Upper lobe of left lung (tissue), 4 donors: ENCODE measurements around the gene EVC2.

Experiments
- EP300 ChIP-seq, 4 donors: sonication (generic); formaldehyde crosslinking; IDR thresholded peaks; one replicate each; pipeline ENCODE4 v1.5.1; 2017; ENCODE audit warnings: antibody characterized with exemption in 4 of 4, control low read depth in 2 of 4
- POLR2A ChIP-seq, 4 donors: fragments of 450-650 bp; IDR thresholded peaks; one replicate each; pipeline ENCODE4 v1.5.1; 2016 to 2017; ENCODE audit warnings: antibody characterized with exemption in 4 of 4, mild to moderate bottlenecking in 2 of 4
- TF ChIP-seq, protein P1 (sequence below), 6 experiments: fragments of 450-650 bp in 4 of 6; fragments of 200-600 bp in 2 of 6; sonication (generic) in 2 of 6; IDR thresholded peaks; one replicate each; pipeline ENCODE4 v1.5.1; 2016 to 2019; ENCODE audit warnings: antibody characterized with exemption in 6 of 6

DNA sequence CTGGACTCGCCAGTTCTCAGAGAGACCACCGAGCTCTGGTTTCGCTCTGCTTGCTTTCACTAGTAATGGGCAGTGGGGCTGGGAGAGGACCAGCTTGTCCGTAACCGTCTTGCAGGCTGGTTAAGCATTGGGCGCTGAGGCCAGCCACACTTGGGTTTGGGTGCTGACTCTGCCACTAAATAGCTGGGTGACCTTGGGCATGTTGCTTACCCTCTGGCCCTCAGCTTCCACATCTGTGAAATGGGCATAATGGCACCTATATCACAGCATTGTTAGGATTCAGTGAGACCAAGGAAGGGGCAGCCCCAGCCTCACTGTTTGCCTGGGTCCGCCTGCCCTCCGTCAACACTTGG is 46.1 kb upstream of the EVC2 start:
- TF ChIP-seq EP300 (IDR thresholded peaks at IDR 0.05): no peak
- TF ChIP-seq POLR2A (IDR thresholded peaks at IDR 0.05): no peak
- TF ChIP-seq, protein P1, sequence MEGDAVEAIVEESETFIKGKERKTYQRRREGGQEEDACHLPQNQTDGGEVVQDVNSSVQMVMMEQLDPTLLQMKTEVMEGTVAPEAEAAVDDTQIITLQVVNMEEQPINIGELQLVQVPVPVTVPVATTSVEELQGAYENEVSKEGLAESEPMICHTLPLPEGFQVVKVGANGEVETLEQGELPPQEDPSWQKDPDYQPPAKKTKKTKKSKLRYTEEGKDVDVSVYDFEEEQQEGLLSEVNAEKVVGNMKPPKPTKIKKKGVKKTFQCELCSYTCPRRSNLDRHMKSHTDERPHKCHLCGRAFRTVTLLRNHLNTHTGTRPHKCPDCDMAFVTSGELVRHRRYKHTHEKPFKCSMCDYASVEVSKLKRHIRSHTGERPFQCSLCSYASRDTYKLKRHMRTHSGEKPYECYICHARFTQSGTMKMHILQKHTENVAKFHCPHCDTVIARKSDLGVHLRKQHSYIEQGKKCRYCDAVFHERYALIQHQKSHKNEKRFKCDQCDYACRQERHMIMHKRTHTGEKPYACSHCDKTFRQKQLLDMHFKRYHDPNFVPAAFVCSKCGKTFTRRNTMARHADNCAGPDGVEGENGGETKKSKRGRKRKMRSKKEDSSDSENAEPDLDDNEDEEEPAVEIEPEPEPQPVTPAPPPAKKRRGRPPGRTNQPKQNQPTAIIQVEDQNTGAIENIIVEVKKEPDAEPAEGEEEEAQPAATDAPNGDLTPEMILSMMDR (IDR thresholded peaks at IDR 0.05): no peak
